Activated CD4-positive, alpha-beta T cell treated with anti-CD3 and anti-CD28 coated beads, Interleukin-2, Interleukin-4, amounts not matched to agents 100 ng/mL and 50 ng/mL, durations not matched to agents 16 hours and 8 hours (primary cell): Measurements from ENCODE around the gene COL4A1.
A peak's percentile ranks its signal among the peaks of the same experiment; 100 is the strongest.

Experiments
- DNase-seq: peaks from one replicate; pipeline ENCODE4 v3.0.0-alpha.2; 2020; ENCODE audit warnings: low spot score

COL4A1 gene

GRCh38 chr13:110158226-110158625 lies 148.7 kb downstream of the COL4A1 start:
- no peak for DNase-seq

GRCh38 chr13:110157718-110158117 lies 149.2 kb downstream of the COL4A1 start:
- DNase-seq = no peak

GRCh38 chr13:110156301-110157049 lies 150.5 kb downstream of the COL4A1 start:
- no peak for DNase-seq

- no peak for DNase-seq
Observed at GRCh38 chr13:110155072-110155471, 151.9 kb downstream of the COL4A1 start.

- DNase-seq = no peak
Observed at GRCh38 chr13:110154410-110154933, 152.5 kb downstream of the COL4A1 start.

- DNase-seq = no peak
Observed at GRCh38 chr13:110152351-110152750, 154.6 kb downstream of the COL4A1 start.

GRCh38 chr13:110151462-110151861 lies 155.5 kb downstream of the COL4A1 start:
- no peak for DNase-seq

GRCh38 chr13:110150384-110151101 lies 156.4 kb downstream of the COL4A1 start:
- no peak for DNase-seq

GRCh38 chr13:110149036-110149435 lies 157.9 kb downstream of the COL4A1 start:
- DNase-seq = no peak

GRCh38 chr13:110140099-110140498 lies 166.9 kb downstream of the COL4A1 start:
- DNase-seq = no peak

GRCh38 chr13:110138700-110139036 lies 168.3 kb downstream of the COL4A1 start:
- DNase-seq = no peak

GRCh38 chr13:110138010-110138699 lies 168.8 kb downstream of the COL4A1 start:
- DNase-seq = peak; percentile 72

GRCh38 chr13:110137680-110138009 lies 169.3 kb downstream of the COL4A1 start:
- DNase-seq = peak; percentile 37

GRCh38 chr13:110136660-110137585 lies 170.0 kb downstream of the COL4A1 start:
- DNase-seq = no peak

- DNase-seq = no peak
Observed at GRCh38 chr13:110135977-110136597, 170.9 kb downstream of the COL4A1 start.

GRCh38 chr13:110134801-110135200 lies 172.2 kb downstream of the COL4A1 start:
- DNase-seq = no peak

GRCh38 chr13:110133425-110134235 lies 173.3 kb downstream of the COL4A1 start:
- DNase-seq = no peak

- no peak for DNase-seq
Observed at GRCh38 chr13:110132225-110132982, 174.6 kb downstream of the COL4A1 start.

GRCh38 chr13:110131424-110131823 lies 175.5 kb downstream of the COL4A1 start:
- DNase-seq = no peak

GRCh38 chr13:110130431-110130830 lies 176.5 kb downstream of the COL4A1 start:
- DNase-seq = no peak
